Measurements from ENCODE around the gene CLIC2.

Gene CLIC2

DNA sequence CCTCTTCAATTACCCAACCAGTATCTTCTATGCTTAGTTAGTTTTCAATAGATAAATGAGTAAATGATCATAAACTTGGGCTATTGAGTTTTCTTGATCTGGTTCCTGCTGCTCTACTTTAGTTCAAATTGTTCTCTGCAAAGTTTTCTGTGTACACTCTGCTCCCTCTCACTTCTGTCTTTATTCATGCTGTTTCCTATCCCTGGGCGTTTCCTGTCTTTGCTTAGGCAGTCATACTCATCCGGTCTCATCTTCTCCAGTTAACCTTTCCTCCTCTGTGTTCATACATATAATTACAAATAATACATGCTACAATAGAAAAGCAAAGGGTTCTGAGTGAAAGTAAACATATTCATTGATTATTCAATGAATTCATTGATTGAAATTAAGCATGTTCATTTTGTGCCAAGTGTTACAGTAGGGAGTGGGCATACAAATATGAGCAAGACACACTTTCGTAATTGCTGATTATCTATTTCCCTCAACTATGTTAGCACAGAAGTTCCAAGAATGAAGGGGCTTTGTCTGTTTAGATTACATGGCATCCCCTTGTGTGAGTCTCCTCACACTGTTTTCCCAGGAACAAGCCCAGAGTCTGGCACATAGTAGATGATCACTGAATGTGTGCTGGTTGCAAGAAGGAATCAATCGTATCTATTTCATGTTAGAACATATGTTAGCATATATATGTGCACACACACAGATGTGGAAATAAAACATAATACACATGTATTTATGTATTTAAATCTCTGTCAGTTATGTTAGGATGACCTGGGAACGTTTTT is 71.3 kb downstream of the CLIC2 start:
- DNase-seq, result no peak

DNA sequence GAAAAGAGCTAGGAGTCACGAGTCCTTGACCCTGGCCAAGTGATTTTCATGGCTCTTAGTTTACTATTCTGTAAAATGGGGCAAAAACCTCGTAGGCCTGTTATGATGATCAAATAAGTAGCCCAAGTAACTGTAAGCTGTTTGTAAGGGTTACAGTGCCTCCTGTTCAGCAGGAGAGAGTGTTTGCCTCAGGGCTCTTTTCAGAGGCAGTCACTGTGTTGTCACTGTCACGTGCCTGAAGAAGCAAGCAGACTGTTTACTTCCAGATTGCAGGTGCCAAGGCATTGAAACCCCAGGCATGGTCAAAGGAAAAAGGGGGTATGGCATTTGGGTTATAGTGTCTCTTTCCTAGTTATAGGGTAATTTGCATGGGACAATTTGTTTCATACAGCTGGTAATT is 74.7 kb downstream of the CLIC2 start:
- DNase-seq, result no peak

DNA sequence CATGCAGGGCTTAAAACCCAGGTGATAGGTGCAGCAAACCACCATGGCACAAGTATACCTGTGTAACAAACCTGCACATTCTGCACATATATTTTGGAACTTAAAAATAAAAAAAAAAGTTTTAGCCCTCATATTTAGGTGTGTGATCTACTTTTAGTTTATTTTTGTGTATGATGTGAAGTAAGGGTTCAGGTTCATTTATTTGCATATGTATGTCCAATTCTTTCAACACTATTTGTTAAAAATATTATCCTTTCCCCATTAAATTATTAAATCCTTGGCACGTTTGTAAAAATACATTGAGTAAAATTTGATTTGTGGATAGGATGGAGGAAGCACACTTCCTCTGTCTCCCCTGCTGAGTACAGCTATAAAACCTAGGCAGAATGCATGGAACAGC is 83.0 kb downstream of the CLIC2 start:
- no peak for DNase-seq

DNA sequence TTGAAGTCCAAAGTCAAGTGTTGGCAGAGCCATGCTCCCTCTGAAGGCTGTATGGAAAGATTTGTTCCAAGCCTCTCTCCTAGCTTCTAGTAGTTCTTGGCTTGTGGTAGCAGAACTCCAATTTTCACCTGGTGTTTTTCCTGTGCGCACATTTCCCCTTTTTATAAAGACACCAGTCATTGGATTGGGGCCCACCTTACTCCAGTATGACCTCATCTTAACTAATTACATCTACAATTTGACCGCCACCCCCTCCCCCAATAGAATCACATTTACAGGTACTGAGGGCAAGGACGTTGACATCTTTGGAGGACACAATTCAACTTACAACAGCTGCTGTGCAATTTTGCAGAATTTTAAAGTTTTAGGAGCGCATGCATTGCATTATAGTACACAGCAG is 86.9 kb downstream of the CLIC2 start:
- no peak for DNase-seq

DNA sequence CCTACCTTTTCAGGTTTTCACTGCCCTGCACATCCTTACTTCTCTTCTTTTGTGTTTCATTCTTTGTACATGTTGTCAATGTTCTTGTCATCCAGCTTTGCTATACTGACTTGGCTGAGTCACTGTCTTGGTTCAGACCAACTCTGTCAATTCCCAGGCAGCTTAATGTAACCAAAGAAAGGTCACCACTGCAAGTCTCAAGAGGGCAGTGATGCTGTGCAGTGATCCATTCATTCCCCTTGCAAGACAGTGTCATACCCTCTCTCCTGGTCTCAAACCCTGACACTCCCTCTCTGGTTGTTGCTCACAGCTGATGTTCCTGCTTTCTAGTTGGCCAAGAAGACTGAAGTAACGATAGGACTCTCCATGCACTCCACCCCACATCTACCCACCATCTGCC is 87.7 kb downstream of the CLIC2 start:
- DNase-seq, result no peak

DNA sequence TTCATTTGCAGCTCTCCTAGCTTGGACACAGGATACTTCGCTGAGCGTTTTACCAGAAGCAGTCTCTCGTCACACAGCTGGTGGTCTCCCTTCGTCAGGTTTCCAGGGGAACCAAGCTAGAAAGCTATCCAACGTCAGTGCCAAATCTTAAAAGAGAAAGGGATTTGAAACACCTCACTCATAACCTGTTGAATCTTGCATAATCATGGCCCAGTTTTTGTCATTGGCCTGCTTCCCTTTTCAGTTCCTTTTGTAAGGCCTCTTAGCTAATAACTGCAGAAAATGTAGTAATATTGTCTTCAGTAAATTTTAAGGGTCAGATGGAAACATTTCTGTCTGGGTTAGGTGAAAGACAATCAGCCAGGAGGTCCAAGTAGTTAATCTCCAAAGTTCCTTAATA is 92.1 kb downstream of the CLIC2 start:
- no peak for DNase-seq

DNA sequence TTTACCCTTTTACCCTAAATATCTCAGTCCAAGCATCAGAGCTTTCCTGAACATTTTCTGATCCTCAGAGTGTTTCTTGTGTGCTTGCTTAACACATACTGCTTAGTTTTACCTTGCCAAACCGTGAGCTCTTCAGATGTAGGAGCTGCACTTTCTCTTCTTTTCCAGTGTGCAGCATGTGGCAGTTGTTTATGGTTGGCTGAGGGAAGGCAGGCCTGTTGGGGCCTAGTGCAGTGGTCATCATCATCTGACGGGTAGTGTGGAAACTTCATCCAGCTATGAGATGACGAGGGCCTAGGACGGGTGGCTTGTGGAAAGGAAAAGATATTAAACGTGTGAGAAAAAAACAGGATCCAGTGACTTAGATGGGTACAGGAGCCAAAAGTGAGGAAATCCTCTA is 96.7 kb downstream of the CLIC2 start:
- DNase-seq, result no peak

DNA sequence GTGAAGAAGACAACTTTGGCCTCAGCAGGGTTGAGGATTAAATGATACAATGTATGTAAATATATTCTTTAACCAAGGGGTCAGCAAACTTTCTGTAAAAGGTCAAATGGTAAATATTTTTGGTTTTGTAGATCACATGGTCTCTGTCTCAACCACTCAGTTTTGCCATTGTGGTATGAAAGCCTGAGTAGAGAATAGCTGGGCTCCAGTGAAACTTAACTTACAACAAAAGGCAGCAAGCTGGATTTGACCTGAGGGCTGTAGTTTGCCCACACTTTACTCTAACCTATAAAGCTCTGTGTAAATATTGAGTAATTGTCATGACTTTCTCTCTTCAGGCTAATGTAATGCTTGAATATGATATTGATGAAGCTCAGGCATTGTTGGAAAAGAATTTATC is 98.5 kb downstream of the CLIC2 start:
- DNase-seq, result no peak

DNA sequence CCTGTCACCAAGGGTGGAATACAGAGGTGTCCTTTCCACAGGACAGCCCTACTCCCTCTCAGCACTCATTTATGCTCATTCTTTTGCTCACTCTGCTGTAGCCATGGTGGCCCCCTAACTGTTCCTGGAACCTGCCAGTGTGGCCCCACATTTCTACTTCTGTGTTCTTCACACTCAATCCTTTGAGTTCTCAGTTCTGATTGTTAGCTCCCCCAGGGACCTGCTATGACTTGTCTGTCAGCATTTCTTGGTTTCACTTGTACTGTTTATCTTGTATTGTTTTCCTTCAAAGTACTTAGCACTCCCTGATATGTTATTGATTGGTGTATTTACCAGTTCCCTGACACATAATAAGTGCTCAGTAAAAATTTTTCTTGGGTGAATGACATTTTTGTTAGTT is 103.3 kb downstream of the CLIC2 start:
- no peak for DNase-seq

Measured in 8988T (cell line).